ENCODE data around the gene APBB2.

The APBB2 gene

DNA sequence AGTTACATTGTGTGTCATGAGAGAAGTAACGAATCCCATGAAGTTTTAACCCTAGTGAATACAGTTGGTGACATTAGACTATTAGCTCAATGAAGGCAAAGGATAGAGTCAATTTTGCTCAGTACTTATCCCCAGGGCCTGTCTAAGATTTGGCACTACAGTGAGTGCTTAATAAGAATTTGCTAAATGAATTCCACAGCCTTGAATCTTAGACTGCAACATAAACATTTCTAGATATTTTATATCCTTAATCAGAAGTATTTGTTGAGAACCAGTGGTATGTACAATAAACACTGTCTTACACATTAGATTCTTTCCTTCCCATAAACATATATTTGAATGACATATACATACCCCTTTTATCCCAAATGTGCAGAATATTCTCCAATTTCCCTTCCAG lies 241.6 kb downstream of the APBB2 start:
- H3K4me1 ChIP-seq (ENCODE audit: control insufficient read depth, insufficient read depth, low read length): no peaks in the 10 kb centered on the region
- no peak overlapping the region for H3K27ac ChIP-seq (ENCODE audit: low read depth, low read length)
- H3K4me3 ChIP-seq (ENCODE audit: low read depth, low read length): no peak overlapping the region
- H3K9ac ChIP-seq (ENCODE audit: low read length): no peak overlapping the region
- H3K36me3 ChIP-seq (ENCODE audit: control insufficient read depth, insufficient read depth, low read length): no peaks in the 10 kb centered on the region
- no peaks in the 10 kb centered on the region for H3K9me3 ChIP-seq (ENCODE audit: control insufficient read depth, insufficient read depth, low read depth, low read length)
- no peaks in the 10 kb centered on the region for H3K27me3 ChIP-seq (ENCODE audit: control insufficient read depth, insufficient read depth, low read length)

GRCh38 chr4:40971338-40971737 lies 243.0 kb downstream of the APBB2 start:
- Histone ChIP-seq H3K4me1 (ENCODE audit: control insufficient read depth, insufficient read depth, low read length) (no peaks in the 10 kb centered on the region), H3K36me3 (ENCODE audit: control insufficient read depth, insufficient read depth, low read length) (no peaks in the 10 kb centered on the region), H3K4me3 (ENCODE audit: low read depth, low read length) (no peak overlapping the region), H3K27ac (ENCODE audit: low read depth, low read length) (no peak overlapping the region), H3K27me3 (ENCODE audit: control insufficient read depth, insufficient read depth, low read length) (no peaks in the 10 kb centered on the region), H3K9me3 (ENCODE audit: control insufficient read depth, insufficient read depth, low read depth, low read length) (no peaks in the 10 kb centered on the region), H3K9ac (ENCODE audit: low read length) (no peak overlapping the region)

DNA sequence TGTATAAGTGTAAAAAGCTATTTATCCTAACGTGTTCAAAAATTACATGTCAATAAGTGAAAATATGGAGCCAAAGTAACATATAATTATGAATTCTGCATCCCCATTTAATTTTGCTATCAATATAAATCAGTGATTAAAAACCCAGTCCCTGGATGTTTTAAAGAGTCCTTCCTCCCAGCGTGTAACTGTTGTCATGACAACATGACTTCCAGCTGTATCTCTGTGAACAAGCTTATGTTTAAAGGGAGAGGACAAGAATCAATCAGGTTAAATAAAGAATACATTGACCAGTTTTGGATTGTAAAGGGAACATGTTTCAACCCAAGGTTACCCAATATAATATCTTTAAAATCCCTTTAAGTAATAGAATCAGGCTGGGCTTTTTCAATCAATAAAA lies 244.8 kb downstream of the APBB2 start:
- Histone ChIP-seq H3K9me3 (ENCODE audit: control insufficient read depth, insufficient read depth, low read depth, low read length) (no peaks in the 10 kb centered on the region), H3K27me3 (ENCODE audit: control insufficient read depth, insufficient read depth, low read length) (no peaks in the 10 kb centered on the region), H3K9ac (ENCODE audit: low read length) (no peak overlapping the region), H3K27ac (ENCODE audit: low read depth, low read length) (no peak overlapping the region), H3K36me3 (ENCODE audit: control insufficient read depth, insufficient read depth, low read length) (no peaks in the 10 kb centered on the region), H3K4me3 (ENCODE audit: low read depth, low read length) (no peak overlapping the region), H3K4me1 (ENCODE audit: control insufficient read depth, insufficient read depth, low read length) (no peaks in the 10 kb centered on the region)

- Histone ChIP-seq H3K9ac (ENCODE audit: low read length) (no peak overlapping the region), H3K9me3 (ENCODE audit: control insufficient read depth, insufficient read depth, low read depth, low read length) (no peaks in the 10 kb centered on the region), H3K36me3 (ENCODE audit: control insufficient read depth, insufficient read depth, low read length) (no peaks in the 10 kb centered on the region), H3K4me3 (ENCODE audit: low read depth, low read length) (no peak overlapping the region), H3K4me1 (ENCODE audit: control insufficient read depth, insufficient read depth, low read length) (no peaks in the 10 kb centered on the region), H3K27ac (ENCODE audit: low read depth, low read length) (no peak overlapping the region), H3K27me3 (ENCODE audit: control insufficient read depth, insufficient read depth, low read length) (no peaks in the 10 kb centered on the region)
Observed at GRCh38 chr4:40967550-40967949, 246.8 kb downstream of the APBB2 start.

DNA sequence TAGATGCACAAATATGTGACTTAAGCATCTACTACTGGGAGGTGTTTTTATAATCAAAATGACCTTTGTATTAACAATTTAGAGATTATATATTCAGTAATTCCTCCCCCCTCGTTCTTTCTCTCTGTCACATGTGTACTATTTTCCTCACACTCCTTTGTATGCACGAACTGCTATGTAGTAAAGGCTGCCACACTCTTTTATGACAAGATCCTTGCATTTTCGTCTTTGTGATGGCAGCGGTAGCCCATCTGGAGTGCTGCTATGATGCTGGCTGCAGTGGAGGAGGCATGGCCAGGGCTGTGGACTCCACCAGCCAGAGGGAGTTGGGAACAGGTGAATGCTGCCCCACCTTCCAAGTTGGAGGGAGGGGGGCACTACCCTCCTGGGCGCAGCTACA lies 248.3 kb downstream of the APBB2 start:
- H3K4me1 ChIP-seq (ENCODE audit: control insufficient read depth, insufficient read depth, low read length): 0 out of 2 replicates have a peak, but pooled peaks cover 3% of the 10 kb centered on the region
- H3K9ac ChIP-seq (ENCODE audit: low read length): no peak overlapping the region
- H3K27ac ChIP-seq (ENCODE audit: low read depth, low read length): no peak overlapping the region
- no peaks in the 10 kb centered on the region for H3K27me3 ChIP-seq (ENCODE audit: control insufficient read depth, insufficient read depth, low read length)
- peaks cover under 1% of the 10 kb centered on the region; the same call in 1 of the 2 replicates for H3K9me3 ChIP-seq (ENCODE audit: control insufficient read depth, insufficient read depth, low read depth, low read length)
- H3K4me3 ChIP-seq (ENCODE audit: low read depth, low read length): no peak overlapping the region
- H3K36me3 ChIP-seq (ENCODE audit: control insufficient read depth, insufficient read depth, low read length): no peaks in the 10 kb centered on the region

DNA sequence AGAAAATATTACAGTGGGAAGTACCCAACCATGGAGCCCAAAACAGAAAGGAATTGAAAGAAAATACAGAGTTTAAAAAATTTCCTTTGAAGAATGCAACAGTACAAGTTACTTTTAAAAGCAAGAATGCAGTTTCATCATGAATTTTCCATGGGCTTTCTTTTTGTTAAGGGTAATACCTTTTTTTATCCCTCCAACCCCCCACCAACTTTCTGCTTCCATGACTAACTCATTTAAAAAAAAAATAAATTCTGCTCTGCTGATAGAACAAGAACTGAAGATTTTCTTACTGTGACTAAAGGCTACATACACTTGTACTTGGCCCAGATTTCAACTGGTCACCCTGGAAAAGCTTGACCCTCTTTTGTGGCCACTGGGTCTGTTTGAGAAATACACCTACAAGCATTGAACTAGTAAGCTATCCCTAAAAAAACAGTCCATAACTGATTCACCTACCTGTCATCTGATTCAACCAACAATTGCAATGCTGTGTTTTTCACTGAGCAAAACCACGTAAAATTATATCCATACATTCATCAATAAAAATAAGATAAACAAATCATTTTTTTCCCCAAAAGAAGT lies 250.4 kb downstream of the APBB2 start:
- H3K4me3 ChIP-seq (ENCODE audit: low read depth, low read length): no peak overlapping the region
- no peaks in the 10 kb centered on the region for H3K36me3 ChIP-seq (ENCODE audit: control insufficient read depth, insufficient read depth, low read length)
- H3K9ac ChIP-seq (ENCODE audit: low read length): no peak overlapping the region
- H3K9me3 ChIP-seq (ENCODE audit: control insufficient read depth, insufficient read depth, low read depth, low read length): peaks cover 6% of the 10 kb centered on the region
- no peaks in the 10 kb centered on the region for H3K27me3 ChIP-seq (ENCODE audit: control insufficient read depth, insufficient read depth, low read length)
- no peak overlapping the region for H3K27ac ChIP-seq (ENCODE audit: low read depth, low read length)
- 0 out of 2 replicates have a peak, but pooled peaks cover 3% of the 10 kb centered on the region for H3K4me1 ChIP-seq (ENCODE audit: control insufficient read depth, insufficient read depth, low read length)

- H3K27me3 ChIP-seq (ENCODE audit: control insufficient read depth, insufficient read depth, low read length): no peaks in the 10 kb centered on the region
- H3K4me1 ChIP-seq (ENCODE audit: control insufficient read depth, insufficient read depth, low read length): 0 out of 2 replicates have a peak, but pooled peaks cover 3% of the 10 kb centered on the region
- H3K36me3 ChIP-seq (ENCODE audit: control insufficient read depth, insufficient read depth, low read length): no peaks in the 10 kb centered on the region
- peaks cover 6% of the 10 kb centered on the region for H3K9me3 ChIP-seq (ENCODE audit: control insufficient read depth, insufficient read depth, low read depth, low read length)
- H3K9ac ChIP-seq (ENCODE audit: low read length): no peak overlapping the region
- H3K27ac ChIP-seq (ENCODE audit: low read depth, low read length): no peak overlapping the region
- H3K4me3 ChIP-seq (ENCODE audit: low read depth, low read length): no peak overlapping the region
Observed at GRCh38 chr4:40962551-40963180, 251.7 kb downstream of the APBB2 start.

GRCh38 chr4:40960941-40961340 lies 253.4 kb downstream of the APBB2 start:
- Histone ChIP-seq H3K27me3 (ENCODE audit: control insufficient read depth, insufficient read depth, low read length) (no peaks in the 10 kb centered on the region), H3K27ac (ENCODE audit: low read depth, low read length) (no peak overlapping the region), H3K4me3 (ENCODE audit: low read depth, low read length) (no peak overlapping the region), H3K4me1 (ENCODE audit: control insufficient read depth, insufficient read depth, low read length) (0 out of 2 replicates have a peak, but pooled peaks cover 3% of the 10 kb centered on the region), H3K9me3 (ENCODE audit: control insufficient read depth, insufficient read depth, low read depth, low read length) (peaks cover 6% of the 10 kb centered on the region), H3K36me3 (ENCODE audit: control insufficient read depth, insufficient read depth, low read length) (no peaks in the 10 kb centered on the region), H3K9ac (ENCODE audit: low read length) (no peak overlapping the region)

DNA sequence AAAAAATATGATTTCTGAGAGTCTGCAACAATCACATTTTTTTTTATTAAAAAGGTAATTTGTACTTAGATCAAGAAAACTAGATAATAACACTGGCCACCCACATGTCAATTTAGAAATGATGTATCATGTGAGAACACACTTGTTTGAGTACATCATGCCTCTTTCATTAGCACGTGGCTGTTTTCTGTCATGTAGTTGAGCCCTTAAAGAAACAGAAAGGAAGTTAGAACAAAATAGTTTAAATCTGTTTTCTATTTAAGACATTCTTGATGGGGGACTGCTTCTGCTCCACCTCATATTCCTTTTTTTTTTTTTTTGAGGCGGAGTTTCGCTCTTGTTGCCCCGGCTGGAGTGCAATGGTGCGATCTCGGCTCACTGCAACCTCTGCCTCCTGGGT lies 257.1 kb downstream of the APBB2 start:
- Histone ChIP-seq H3K9ac (ENCODE audit: low read length) (no peak overlapping the region), H3K9me3 (ENCODE audit: control insufficient read depth, insufficient read depth, low read depth, low read length) (peaks cover 6% of the 10 kb centered on the region), H3K27me3 (ENCODE audit: control insufficient read depth, insufficient read depth, low read length) (no peaks in the 10 kb centered on the region), H3K4me3 (ENCODE audit: low read depth, low read length) (no peak overlapping the region), H3K36me3 (ENCODE audit: control insufficient read depth, insufficient read depth, low read length) (no peaks in the 10 kb centered on the region), H3K27ac (ENCODE audit: low read depth, low read length) (no peak overlapping the region), H3K4me1 (ENCODE audit: control insufficient read depth, insufficient read depth, low read length) (peaks cover 7% of the 10 kb centered on the region)

DNA sequence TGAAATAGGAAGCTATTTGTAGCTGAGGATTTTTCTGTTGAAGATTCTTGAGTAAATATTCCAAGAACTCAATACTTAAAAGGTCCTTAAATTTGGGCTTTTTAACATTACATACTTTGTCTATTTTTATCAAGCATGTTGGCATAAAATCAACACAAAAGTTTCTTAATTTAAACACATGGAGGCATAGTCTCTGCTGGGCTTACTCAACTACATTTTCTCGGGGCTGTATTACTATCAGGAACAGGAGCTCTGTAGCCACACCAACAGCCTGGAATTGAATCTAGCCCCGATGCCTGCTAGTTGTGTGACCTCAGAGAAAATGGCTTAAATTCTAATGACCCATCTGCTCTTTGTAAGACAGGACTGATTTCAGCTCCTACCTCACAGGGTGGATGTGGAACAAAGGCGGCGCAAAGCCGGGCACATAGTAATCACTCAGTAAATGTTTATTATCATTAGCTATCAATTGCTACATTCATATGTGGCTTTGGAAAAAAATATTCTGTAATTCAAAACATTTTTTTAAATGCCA lies 257.6 kb downstream of the APBB2 start:
- no peaks in the 10 kb centered on the region for H3K27me3 ChIP-seq (ENCODE audit: control insufficient read depth, insufficient read depth, low read length)
- no peak overlapping the region for H3K9ac ChIP-seq (ENCODE audit: low read length)
- no peaks in the 10 kb centered on the region for H3K36me3 ChIP-seq (ENCODE audit: control insufficient read depth, insufficient read depth, low read length)
- peaks cover 6% of the 10 kb centered on the region for H3K9me3 ChIP-seq (ENCODE audit: control insufficient read depth, insufficient read depth, low read depth, low read length)
- H3K27ac ChIP-seq (ENCODE audit: low read depth, low read length): no peak overlapping the region
- H3K4me1 ChIP-seq (ENCODE audit: control insufficient read depth, insufficient read depth, low read length): peaks cover 6% of the 10 kb centered on the region
- H3K4me3 ChIP-seq (ENCODE audit: low read depth, low read length): no peak overlapping the region

DNA sequence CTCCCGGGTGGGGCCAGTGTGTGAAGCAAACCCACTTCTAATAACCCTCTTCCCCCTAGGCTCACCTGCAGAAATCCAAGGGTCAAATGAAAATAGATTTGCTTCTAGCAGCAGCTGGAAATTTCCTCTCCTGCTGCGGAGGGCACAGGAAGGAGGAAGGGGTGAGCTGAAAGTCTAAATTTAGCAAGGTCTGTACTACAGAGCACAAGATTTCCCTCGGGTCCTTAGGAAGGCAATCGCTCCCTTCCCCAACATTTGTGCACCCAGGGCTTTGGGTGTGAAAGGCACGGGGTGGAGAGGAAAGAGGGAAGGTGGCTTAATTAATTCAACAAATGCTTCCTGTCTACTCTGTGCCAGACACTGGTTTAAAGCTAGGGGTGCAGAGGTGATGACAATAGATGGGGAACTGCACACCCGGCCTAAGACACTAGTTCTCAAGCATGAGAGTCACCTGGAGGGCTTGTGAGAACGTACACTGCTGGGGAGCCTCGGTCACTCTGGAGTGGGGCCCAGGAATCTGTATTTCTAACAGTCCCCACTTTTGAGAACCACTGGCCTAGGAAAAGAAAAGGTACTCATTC lies 260.2 kb downstream of the APBB2 start:
- Histone ChIP-seq H3K36me3 (ENCODE audit: control insufficient read depth, insufficient read depth, low read length) (no peaks in the 10 kb centered on the region), H3K4me1 (ENCODE audit: control insufficient read depth, insufficient read depth, low read length) (peaks cover 6% of the 10 kb centered on the region), H3K27ac (ENCODE audit: low read depth, low read length) (no peak overlapping the region), H3K9me3 (ENCODE audit: control insufficient read depth, insufficient read depth, low read depth, low read length) (no peaks in the 10 kb centered on the region), H3K9ac (ENCODE audit: low read length) (no peak overlapping the region), H3K27me3 (ENCODE audit: control insufficient read depth, insufficient read depth, low read length) (no peaks in the 10 kb centered on the region), H3K4me3 (ENCODE audit: low read depth, low read length) (no peak overlapping the region)
